BLaER1 treated with 17β-estradiol and CSF1 and Interleukin-3, amounts not matched to agents 10 nM and 100 nM (cell line): ENCODE measurements around the gene CTIF.

Experiments
- H3K27ac ChIP-seq, 11 experiments: shearing (Covaris generic); formaldehyde crosslinking; 2 replicates each; pipeline ENCODE4 v1.8.1; 2022
- H3K27me3 ChIP-seq, 11 experiments: shearing (Covaris generic); formaldehyde crosslinking; 2 replicates each; pipeline ENCODE4 v1.8.1; 2022
- H3K36me3 ChIP-seq, 11 experiments: shearing (Covaris generic); formaldehyde crosslinking; 2 replicates each; pipeline ENCODE4 v1.8.1; 2022
- H3K4me1 ChIP-seq, 10 experiments: shearing (Covaris generic); formaldehyde crosslinking; 2 replicates each; pipeline ENCODE4 v1.8.1; 2022
- H3K4me2 ChIP-seq, 11 experiments: shearing (Covaris generic); formaldehyde crosslinking; 2 replicates each; pipeline ENCODE4 v1.8.1; 2022
- H3K4me3 ChIP-seq, 10 experiments: shearing (Covaris generic); formaldehyde crosslinking; 2 replicates each; pipeline ENCODE4 v1.8.1; 2022
- H3K9ac ChIP-seq, 11 experiments: shearing (Covaris generic); formaldehyde crosslinking; 2 replicates each; pipeline ENCODE4 v1.8.1; 2022
- H3K9me3 ChIP-seq, 11 experiments: shearing (Covaris generic); formaldehyde crosslinking; replicated peaks in 1 of 11; 2 replicates each; pipeline ENCODE4 v1.8.1; 2022
- H4K20me1 ChIP-seq, 11 experiments: shearing (Covaris generic); formaldehyde crosslinking; 2 replicates each; pipeline ENCODE4 v1.8.1; 2022
- Cebpa-rat ChIP-seq, 11 experiments: shearing (Covaris generic); IDR thresholded peaks; 2 replicates each; pipeline ENCODE4 v1.8.1; 2022

Gene CTIF

DNA sequence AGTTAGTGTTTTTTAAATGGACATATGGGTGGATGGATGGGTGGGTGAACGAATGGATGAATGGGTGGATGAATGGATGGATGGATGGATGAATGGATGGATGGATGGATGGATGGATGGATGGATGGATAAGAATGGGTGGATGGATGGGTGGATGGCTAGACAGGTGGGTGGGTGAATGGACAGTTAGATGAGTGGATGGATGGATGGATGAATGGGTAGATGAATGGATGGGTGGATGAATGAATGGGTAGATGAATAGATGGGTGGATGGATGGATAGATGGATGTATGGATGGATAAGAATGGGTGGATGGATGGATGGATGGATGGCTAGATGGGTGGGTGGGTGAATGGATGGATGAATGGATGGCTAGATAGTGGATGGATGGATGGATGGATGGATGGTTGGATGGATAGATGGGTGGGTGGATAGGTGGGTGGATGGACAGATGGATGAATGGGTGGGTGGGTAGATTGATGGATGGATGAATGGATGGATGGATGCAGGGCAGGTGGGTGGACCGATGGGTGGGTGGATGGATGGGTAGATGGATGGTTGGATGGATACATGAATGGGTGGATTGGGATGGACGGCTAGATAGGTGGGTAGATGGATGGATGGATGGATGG is 64.0 kb downstream of the CTIF start:
- Histone ChIP-seq H3K9me3 (no peaks in the 10 kb centered on the region), H3K4me3 (no peak overlapping the region), H4K20me1 (peaks cover 14 to 68% (median 27%) of the 10 kb centered on the region in 11 experiments; a peak in 18 of 22 replicates), H3K27me3 (no peaks in the 10 kb centered on the region), H3K4me2 (no peak overlapping the region), H3K4me1 (peaks cover 7 to 26% (median 15%) of the 10 kb centered on the region in 10 experiments; a peak in 17 of 20 replicates), H3K36me3 (peaks cover 0 to 9% (median 0%) of the 10 kb centered on the region in 11 experiments; a peak in 2 of 22 replicates), H3K27ac (no peak overlapping the region), H3K9ac (no peak overlapping the region)
- TF ChIP-seq Cebpa-rat (IDR thresholded peaks at IDR 0.05), result no peak

DNA sequence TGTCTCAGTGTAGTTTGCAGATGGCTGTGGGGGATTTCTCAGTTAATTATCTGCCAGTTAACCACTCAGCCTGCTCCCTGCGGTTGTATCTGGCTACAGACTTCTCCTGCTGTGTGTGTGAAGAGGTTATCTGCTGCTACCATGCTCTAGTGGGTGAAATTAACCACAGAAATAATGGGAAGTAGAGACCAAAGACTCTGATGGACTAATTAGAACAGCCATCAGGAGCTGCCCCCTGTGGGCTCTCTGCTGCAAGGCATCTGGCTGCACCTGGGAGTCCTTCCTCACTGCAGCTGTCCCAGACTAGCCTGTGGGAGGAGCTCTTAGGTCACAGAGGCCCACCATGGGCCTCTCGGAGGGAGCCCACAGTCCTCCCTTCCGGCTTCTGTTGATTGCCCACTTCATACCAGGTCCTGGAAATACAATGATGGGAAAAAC is 66.6 kb downstream of the CTIF start:
- peak overlapping the region in 7 of 11 experiments; percentile 2 to 34 (median 13); a peak in 5 of 22 replicates for H3K4me2 ChIP-seq
- no peaks in the 10 kb centered on the region for H3K27me3 ChIP-seq
- peaks cover 15 to 79% (median 50%) of the 10 kb centered on the region in 11 experiments; a peak in 18 of 22 replicates for H4K20me1 ChIP-seq
- peaks cover 0 to 4% (median 0%) of the 10 kb centered on the region in 11 experiments; a peak in 2 of 22 replicates for H3K36me3 ChIP-seq
- no peak overlapping the region for H3K27ac ChIP-seq
- H3K4me3 ChIP-seq, result no peak overlapping the region
- TF ChIP-seq Cebpa-rat (IDR thresholded peaks at IDR 0.05), result no peak
- no peak overlapping the region for H3K9ac ChIP-seq
- no peaks in the 10 kb centered on the region for H3K9me3 ChIP-seq
- H3K4me1 ChIP-seq, result peaks cover 4 to 25% (median 9%) of the 10 kb centered on the region in 10 experiments; a peak in 15 of 20 replicates

GRCh38 chr18:48607056-48607984 is 68.5 kb downstream of the CTIF start:
- no peaks in the 10 kb centered on the region for H3K27me3 ChIP-seq
- no peaks in the 10 kb centered on the region for H3K9me3 ChIP-seq
- H3K4me1 ChIP-seq, result peaks cover 4 to 23% (median 8%) of the 10 kb centered on the region in 10 experiments; a peak in 15 of 20 replicates
- no peak overlapping the region for H3K9ac ChIP-seq
- TF ChIP-seq Cebpa-rat (IDR thresholded peaks at IDR 0.05), result no peak
- peaks cover 23 to 80% (median 65%) of the 10 kb centered on the region in 11 experiments; a peak in 19 of 22 replicates for H4K20me1 ChIP-seq
- H3K36me3 ChIP-seq, result peaks cover 0 to 10% (median 0%) of the 10 kb centered on the region in 11 experiments; a peak in 1 of 22 replicates
- no peak overlapping the region for H3K4me3 ChIP-seq
- no peak overlapping the region; a peak in 1 of 22 replicates for H3K4me2 ChIP-seq
- no peak overlapping the region for H3K27ac ChIP-seq

DNA sequence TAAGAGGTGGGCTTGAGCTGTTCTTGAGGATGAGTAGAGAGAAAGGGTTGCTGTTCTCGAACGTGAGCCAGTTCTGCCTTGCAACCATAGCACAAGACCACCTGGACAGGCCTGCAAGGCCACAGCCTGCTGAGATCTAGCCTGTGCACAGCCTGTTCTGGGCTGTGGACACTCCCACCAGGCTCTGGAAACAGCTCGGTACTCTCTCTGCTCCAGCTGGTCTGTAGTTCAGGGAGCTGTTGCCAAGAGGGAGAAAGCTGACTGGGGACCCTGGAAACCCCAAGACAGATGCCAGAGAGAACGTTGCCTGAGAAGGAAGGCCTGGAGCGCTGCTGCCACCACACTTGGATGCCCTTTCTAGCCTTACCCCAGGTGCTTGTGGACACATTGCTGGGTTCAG is 69.8 kb downstream of the CTIF start:
- Histone ChIP-seq H3K9me3 (no peaks in the 10 kb centered on the region), H3K9ac (no peak overlapping the region), H3K27ac (no peak overlapping the region), H4K20me1 (peaks cover 23 to 91% (median 77%) of the 10 kb centered on the region in 11 experiments; a peak in 19 of 22 replicates), H3K27me3 (no peaks in the 10 kb centered on the region), H3K4me1 (peaks cover 4 to 23% (median 8%) of the 10 kb centered on the region in 10 experiments; a peak in 15 of 20 replicates), H3K4me3 (no peak overlapping the region), H3K36me3 (peaks cover 0 to 10% (median 0%) of the 10 kb centered on the region in 11 experiments; a peak in 1 of 22 replicates), H3K4me2 (no peak overlapping the region; a peak in 2 of 22 replicates)
- TF ChIP-seq Cebpa-rat (IDR thresholded peaks at IDR 0.05), result no peak

DNA sequence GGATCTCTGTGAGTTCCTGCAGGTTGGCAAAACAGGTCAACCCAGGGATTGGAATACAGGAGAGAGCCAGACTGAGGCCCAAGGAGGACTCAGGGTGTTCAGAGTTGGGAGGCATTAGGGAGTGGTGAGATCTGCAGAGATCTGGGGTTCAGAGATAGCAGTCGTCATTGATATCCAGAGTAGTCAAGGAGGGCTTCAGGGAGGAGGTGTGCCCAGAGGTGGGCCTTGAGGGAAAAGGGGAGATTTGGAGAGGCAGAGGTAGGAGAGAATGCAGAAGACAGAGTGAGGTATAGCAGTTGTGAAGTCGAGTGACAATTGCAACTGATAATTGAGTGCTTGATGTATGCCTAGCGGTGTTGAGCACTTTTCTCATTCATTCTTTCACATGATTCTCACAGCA is 70.3 kb downstream of the CTIF start:
- no peak overlapping the region for H3K27ac ChIP-seq
- no peaks in the 10 kb centered on the region for H3K9me3 ChIP-seq
- H3K4me3 ChIP-seq, result no peak overlapping the region
- no peaks in the 10 kb centered on the region for H3K27me3 ChIP-seq
- peaks cover 0 to 10% (median 0%) of the 10 kb centered on the region in 11 experiments; a peak in 1 of 22 replicates for H3K36me3 ChIP-seq
- no peak overlapping the region for H3K4me2 ChIP-seq
- H4K20me1 ChIP-seq, result peaks cover 23 to 96% (median 82%) of the 10 kb centered on the region in 11 experiments; a peak in 19 of 22 replicates
- H3K9ac ChIP-seq, result no peak overlapping the region
- H3K4me1 ChIP-seq, result peaks cover 4 to 23% (median 8%) of the 10 kb centered on the region in 10 experiments; a peak in 15 of 20 replicates
- TF ChIP-seq Cebpa-rat (IDR thresholded peaks at IDR 0.05), result no peak

GRCh38 chr18:48609820-48610815 is 71.3 kb downstream of the CTIF start:
- Histone ChIP-seq H3K4me2 (no peak overlapping the region), H3K36me3 (peaks cover 0 to 10% (median 0%) of the 10 kb centered on the region in 11 experiments; a peak in 1 of 22 replicates), H3K4me3 (no peak overlapping the region), H3K9ac (no peak overlapping the region), H3K27me3 (no peaks in the 10 kb centered on the region), H3K27ac (no peak overlapping the region), H4K20me1 (peaks cover 23 to 99% (median 88%) of the 10 kb centered on the region in 11 experiments; a peak in 19 of 22 replicates), H3K9me3 (no peaks in the 10 kb centered on the region), H3K4me1 (peaks cover 3 to 20% (median 6%) of the 10 kb centered on the region in 10 experiments; a peak in 15 of 20 replicates)
- TF ChIP-seq Cebpa-rat (IDR thresholded peaks at IDR 0.05), result no peak

GRCh38 chr18:48611203-48611602 is 72.4 kb downstream of the CTIF start:
- H3K4me1 ChIP-seq, result peaks cover 0 to 13% (median 0%) of the 10 kb centered on the region in 10 experiments; a peak in 3 of 20 replicates
- no peak for TF ChIP-seq Cebpa-rat (IDR thresholded peaks at IDR 0.05)
- H3K4me3 ChIP-seq, result no peak overlapping the region
- H3K36me3 ChIP-seq, result peaks cover 0 to 10% (median 0%) of the 10 kb centered on the region in 11 experiments; a peak in 1 of 22 replicates
- no peak overlapping the region for H3K27ac ChIP-seq
- no peak overlapping the region for H3K4me2 ChIP-seq
- peaks cover 16 to 98% (median 86%) of the 10 kb centered on the region in 11 experiments; a peak in 20 of 22 replicates for H4K20me1 ChIP-seq
- no peak overlapping the region for H3K9ac ChIP-seq
- no peaks in the 10 kb centered on the region for H3K9me3 ChIP-seq
- no peaks in the 10 kb centered on the region for H3K27me3 ChIP-seq
